ENCODE results near the gene LNP1.

DNA sequence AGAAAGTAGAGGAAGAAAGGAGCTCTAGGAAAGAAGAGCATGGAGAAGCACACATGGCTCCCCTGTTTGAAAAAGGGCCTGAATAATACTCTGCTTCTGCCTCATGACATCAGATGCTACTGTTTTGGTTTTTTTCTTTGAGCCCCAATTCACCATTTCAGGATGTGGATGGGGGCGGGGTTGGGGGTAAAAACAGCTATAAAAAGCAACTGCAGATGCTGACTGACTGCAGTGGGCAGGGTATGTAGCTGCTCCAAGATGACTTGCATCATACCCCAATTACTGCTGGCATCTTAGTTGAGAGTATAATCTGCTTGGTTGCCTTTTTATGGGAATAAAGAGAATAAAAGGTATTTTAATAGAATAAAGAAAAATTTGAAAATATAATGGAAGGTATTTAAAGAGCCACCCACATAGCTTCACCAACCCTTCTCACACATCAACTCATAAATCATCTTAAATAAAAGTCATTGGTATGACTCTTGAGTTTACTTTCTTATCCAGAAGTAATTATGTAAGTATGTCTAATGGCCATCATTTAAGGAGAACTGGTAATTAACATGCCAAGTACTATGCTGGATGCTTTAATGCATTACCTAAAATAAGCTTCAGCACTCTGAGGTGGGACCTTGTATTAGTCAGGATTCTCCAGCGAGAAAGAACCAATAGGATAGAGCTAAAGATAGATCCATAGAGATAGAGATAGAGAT lies 54.7 kb downstream of the LNP1 start:
- TF ChIP-seq, protein P1, sequence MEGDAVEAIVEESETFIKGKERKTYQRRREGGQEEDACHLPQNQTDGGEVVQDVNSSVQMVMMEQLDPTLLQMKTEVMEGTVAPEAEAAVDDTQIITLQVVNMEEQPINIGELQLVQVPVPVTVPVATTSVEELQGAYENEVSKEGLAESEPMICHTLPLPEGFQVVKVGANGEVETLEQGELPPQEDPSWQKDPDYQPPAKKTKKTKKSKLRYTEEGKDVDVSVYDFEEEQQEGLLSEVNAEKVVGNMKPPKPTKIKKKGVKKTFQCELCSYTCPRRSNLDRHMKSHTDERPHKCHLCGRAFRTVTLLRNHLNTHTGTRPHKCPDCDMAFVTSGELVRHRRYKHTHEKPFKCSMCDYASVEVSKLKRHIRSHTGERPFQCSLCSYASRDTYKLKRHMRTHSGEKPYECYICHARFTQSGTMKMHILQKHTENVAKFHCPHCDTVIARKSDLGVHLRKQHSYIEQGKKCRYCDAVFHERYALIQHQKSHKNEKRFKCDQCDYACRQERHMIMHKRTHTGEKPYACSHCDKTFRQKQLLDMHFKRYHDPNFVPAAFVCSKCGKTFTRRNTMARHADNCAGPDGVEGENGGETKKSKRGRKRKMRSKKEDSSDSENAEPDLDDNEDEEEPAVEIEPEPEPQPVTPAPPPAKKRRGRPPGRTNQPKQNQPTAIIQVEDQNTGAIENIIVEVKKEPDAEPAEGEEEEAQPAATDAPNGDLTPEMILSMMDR (IDR thresholded peaks at IDR 0.05; ENCODE audit: low read depth, low read length), result no peak
- TF ChIP-seq MYC (IDR thresholded peaks at IDR 0.05; ENCODE audit: low read depth, low read length), result no peak
- TF ChIP-seq POLR2A (IDR thresholded peaks at IDR 0.05; ENCODE audit: extremely low read depth, insufficient read length), result no peak
- TF ChIP-seq, protein P2, sequence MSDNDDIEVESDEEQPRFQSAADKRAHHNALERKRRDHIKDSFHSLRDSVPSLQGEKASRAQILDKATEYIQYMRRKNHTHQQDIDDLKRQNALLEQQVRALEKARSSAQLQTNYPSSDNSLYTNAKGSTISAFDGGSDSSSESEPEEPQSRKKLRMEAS (IDR thresholded peaks at IDR 0.05; ENCODE audit: low read depth, low read length), result no peak
